ENCODE results near the gene UBE3C.

- TF ChIP-seq CTCF (IDR thresholded peaks at IDR 0.05) (no peak), POLR2A (IDR thresholded peaks at IDR 0.05) (no peak)
Observed at GRCh38 chr7:157234271-157234670, 95.5 kb downstream of the UBE3C start.

Measured in upper lobe of left lung (tissue), 4 donors.